Ectodermal cell (in vitro differentiated cells): Measurements from ENCODE around the gene OR10H1.
"Not testable (repeated sequence)": the region's sequence is repeated elsewhere in the genome, so short reads cannot be mapped to it uniquely, and the experiment has no call there.

ENCODE experiments used
- H3K27ac ChIP-seq: 2 replicates; pipeline ENCODE4 v1.7.0; 2013; ENCODE audit warnings: mild to moderate bottlenecking, low read depth, low read length; ENCODE audit not compliant: insufficient read depth, poor library complexity, severe bottlenecking
- H3K27me3 ChIP-seq: 2 replicates; pipeline ENCODE4 v1.7.0; 2013; ENCODE audit warnings: mild to moderate bottlenecking, low read length; ENCODE audit not compliant: insufficient read depth, control insufficient read depth, poor library complexity, severe bottlenecking
- H3K36me3 ChIP-seq: one replicate; pipeline ENCODE4 v1.7.0; 2013; ENCODE audit warnings: low read length; ENCODE audit not compliant: control insufficient read depth, insufficient read depth
- H3K4me1 ChIP-seq: one replicate; pipeline ENCODE4 v1.7.0; 2013; ENCODE audit warnings: low read length; ENCODE audit not compliant: control insufficient read depth, insufficient read depth
- H3K4me3 ChIP-seq: 2 replicates; pipeline ENCODE4 v1.7.0; 2013; ENCODE audit warnings: low read depth, low read length, control low read depth; ENCODE audit not compliant: insufficient read depth
- H3K9me3 ChIP-seq: 2 replicates; pipeline ENCODE4 v1.7.0; 2013; ENCODE audit warnings: mild to moderate bottlenecking, low read length, moderate library complexity; ENCODE audit not compliant: control insufficient read depth
- WGBS, 2 experiments: methylation state at CpG; one replicate each; pipeline ENCODE4 v1.1.7; 2013; ENCODE audit warnings: missing lambda C conversion rate in 2 of 2; 5-methylcytosine and 5-hydroxymethylcytosine counted together

OR10H1 gene

GRCh38 chr19:15841875-15842569, 26.6 kb upstream of the OR10H1 start:
- H3K4me1 ChIP-seq, result no peaks in the 10 kb centered on the region
- no peak overlapping the region for H3K27ac ChIP-seq
- no peaks in the 10 kb centered on the region for H3K27me3 ChIP-seq
- H3K9me3 ChIP-seq, result peaks cover 5% of the 10 kb centered on the region
- WGBS, 2 experiments, result 69 to 73% methylated on average over 11 of the region's 11 CpGs
- H3K36me3 ChIP-seq, result no peaks in the 10 kb centered on the region
- H3K4me3 ChIP-seq, result no peak overlapping the region

- 44 to 55% methylated on average over 2 of the region's 2 CpGs for WGBS, 2 experiments
- peaks cover 9% of the 10 kb centered on the region for H3K9me3 ChIP-seq
These were observed 25.4 kb upstream of the OR10H1 start for GRCh38 chr19:15840833-15841232.

DNA sequence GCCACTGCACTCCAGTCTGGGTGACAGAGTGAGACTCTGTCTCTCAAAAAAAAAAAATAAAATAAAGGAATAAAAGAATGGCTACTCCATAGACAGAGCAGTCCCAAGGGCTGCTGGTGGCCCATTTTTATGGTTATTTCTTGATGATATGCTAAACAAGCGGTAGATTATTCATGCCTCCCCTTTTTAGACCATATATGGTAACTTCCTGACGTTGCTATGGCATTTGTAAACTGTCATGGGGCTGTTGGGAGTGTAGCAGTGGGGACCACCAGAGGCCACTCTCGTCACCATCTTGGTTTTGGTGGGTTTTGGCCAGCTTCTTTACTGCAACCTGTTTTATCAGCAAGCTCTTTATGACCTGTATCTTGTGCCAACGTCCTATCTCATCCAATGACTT, 24.4 kb upstream of the OR10H1 start:
- not testable (repeated sequence) for H3K27ac ChIP-seq, H3K9me3 ChIP-seq, H3K4me3 ChIP-seq, H3K36me3 ChIP-seq, H3K27me3 ChIP-seq, H3K4me1 ChIP-seq
- WGBS, 2 experiments, result 34% methylated on average over 4 of the region's 4 CpGs

More at GRCh38 chr19:15840833-15841232, 25.4 kb upstream of the OR10H1 start:
- no peak overlapping the region for H3K27ac ChIP-seq
- no peaks in the 10 kb centered on the region for H3K36me3 ChIP-seq
- H3K4me1 ChIP-seq, result no peaks in the 10 kb centered on the region
- no peaks in the 10 kb centered on the region for H3K27me3 ChIP-seq
- no peak overlapping the region for H3K4me3 ChIP-seq

- Histone ChIP-seq H3K4me3 (no peak overlapping the region), H3K27me3 (no peaks in the 10 kb centered on the region), H3K36me3 (no peaks in the 10 kb centered on the region), H3K27ac (no peak overlapping the region), H3K9me3 (peaks cover 9% of the 10 kb centered on the region), H3K4me1 (no peaks in the 10 kb centered on the region)
- WGBS, 2 experiments, result 91 to 94% methylated on average over 3 of the region's 3 CpGs
These were observed 22.9 kb upstream of the OR10H1 start for GRCh38 chr19:15838351-15838750.

DNA sequence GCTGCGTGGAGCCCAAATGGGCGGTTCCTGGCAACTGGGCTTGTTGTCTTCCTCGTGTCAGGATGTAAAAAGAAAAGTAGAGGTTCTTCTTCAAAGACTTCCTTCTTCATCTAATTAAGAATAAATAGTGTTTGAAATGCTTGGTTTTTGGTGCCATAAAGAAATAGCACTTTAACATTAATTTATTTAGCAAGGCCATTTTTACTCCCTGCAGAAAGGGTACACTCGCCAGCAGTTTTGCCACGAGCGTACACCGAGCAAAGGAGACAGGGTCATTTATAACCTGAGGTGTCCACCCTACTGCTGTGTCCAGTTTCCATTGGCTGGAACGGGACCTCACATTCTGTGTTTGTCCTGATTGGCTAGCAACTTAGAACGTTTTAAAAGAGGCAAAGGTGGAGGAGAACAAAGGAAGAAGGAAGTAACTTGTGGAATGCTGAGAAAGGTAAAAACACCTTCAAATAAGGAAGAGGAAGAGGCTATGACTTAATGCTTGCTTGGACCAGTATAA, 21.8 kb upstream of the OR10H1 start:
- WGBS, 2 experiments, result 74 to 79% methylated on average over 9 of the region's 9 CpGs
- Histone ChIP-seq H3K27ac (no peak overlapping the region), H3K4me3 (no peak overlapping the region), H3K27me3 (no peaks in the 10 kb centered on the region), H3K9me3 (peaks cover 16% of the 10 kb centered on the region), H3K4me1 (no peaks in the 10 kb centered on the region), H3K36me3 (no peaks in the 10 kb centered on the region)

DNA sequence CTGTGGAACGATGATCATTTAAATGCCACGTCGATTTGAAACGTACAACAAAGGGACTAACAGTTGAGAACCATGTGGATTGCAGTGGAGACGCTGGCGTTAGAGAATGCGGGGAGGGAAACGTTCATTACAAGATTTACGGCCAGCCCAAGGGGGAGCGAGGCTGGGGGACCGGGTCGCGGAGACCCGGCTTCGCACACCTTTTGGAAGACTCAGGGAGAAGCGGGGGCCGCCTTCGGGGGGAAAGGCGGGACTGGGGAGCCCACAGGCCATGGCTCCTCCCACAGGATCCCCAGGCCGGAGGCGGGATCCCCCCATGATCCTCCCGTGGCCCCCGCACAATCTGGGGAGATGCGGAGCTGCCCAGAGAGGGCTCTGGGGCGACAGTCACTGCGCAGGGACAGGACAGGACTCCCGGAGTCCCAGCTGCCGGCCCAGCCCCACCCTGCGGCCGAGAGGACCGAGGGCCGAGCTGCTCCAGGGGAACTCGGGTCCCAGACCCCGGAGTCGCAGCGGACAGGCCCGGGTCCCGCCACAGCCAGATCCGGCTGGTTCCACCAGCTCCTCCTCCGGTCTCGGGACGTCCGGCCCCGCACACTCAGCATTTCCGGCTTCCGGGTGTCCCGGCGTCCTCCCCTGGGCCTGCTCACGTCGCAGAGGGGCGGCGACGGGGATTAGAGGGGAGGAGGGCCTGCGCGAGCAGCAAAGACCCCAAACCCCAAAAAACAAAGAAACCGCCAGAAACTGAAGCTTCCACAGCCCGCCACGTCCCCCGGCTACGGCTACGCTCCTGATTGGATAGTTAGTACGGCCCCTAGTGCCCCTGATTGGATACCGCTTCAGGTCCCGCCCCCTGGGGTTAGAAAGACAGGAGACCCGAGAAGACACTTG, 21.1 kb upstream of the OR10H1 start:
- Histone ChIP-seq H3K4me3 (no peak overlapping the region), H3K27me3 (no peaks in the 10 kb centered on the region), H3K4me1 (no peaks in the 10 kb centered on the region), H3K36me3 (no peaks in the 10 kb centered on the region), H3K9me3 (peaks cover 16% of the 10 kb centered on the region), H3K27ac (no peak overlapping the region)
- 85 to 86% methylated on average over 65 of the region's 65 CpGs for WGBS, 2 experiments

- WGBS, 2 experiments, result 75 to 79% methylated on average over 11 of the region's 11 CpGs
- H3K4me1 ChIP-seq, H3K36me3 ChIP-seq, H3K27me3 ChIP-seq, H3K27ac ChIP-seq, H3K4me3 ChIP-seq: not testable (repeated sequence)
- H3K9me3 ChIP-seq, result peaks cover 15% of the 10 kb centered on the region
These were observed 20.3 kb upstream of the OR10H1 start for GRCh38 chr19:15835565-15836329.

- H3K27ac ChIP-seq, H3K4me1 ChIP-seq, H3K27me3 ChIP-seq, H3K4me3 ChIP-seq, H3K36me3 ChIP-seq: not testable (repeated sequence)
- WGBS, 2 experiments, result 69 to 72% methylated on average over 3 of the region's 3 CpGs
- peaks cover 20% of the 10 kb centered on the region for H3K9me3 ChIP-seq
These were observed 18.8 kb upstream of the OR10H1 start for GRCh38 chr19:15834232-15834631.

DNA sequence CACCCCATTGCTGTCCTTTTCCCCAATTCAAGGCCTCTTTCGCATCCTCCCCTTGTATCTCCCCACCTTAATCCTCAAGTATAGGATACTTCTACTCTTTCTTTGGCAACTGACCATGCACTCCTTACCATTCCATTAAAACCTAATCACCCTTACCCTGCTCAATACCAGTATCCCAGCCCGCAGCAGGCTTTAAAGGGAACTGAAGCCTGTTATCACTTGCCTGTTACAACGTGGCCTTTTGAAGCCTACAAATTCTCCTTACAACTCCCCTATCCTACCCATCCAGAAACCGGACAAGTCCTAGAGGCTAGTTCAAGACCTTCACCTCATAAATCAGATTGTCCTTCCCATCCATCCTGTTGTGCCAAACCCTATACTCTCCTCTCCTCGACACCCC, 16.2 kb upstream of the OR10H1 start:
- Histone ChIP-seq H3K4me1 (no peaks in the 10 kb centered on the region), H3K27ac (no peak overlapping the region), H3K36me3 (no peaks in the 10 kb centered on the region), H3K27me3 (no peaks in the 10 kb centered on the region), H3K4me3 (no peak overlapping the region), H3K9me3 (peaks cover 24% of the 10 kb centered on the region)
- WGBS, 2 experiments, result 68 to 70% methylated on average over 5 of the region's 5 CpGs

- Histone ChIP-seq H3K9me3 (peaks cover 19% of the 10 kb centered on the region), H3K27ac (no peak overlapping the region), H3K27me3 (no peaks in the 10 kb centered on the region), H3K36me3 (no peaks in the 10 kb centered on the region), H3K4me1 (no peaks in the 10 kb centered on the region), H3K4me3 (no peak overlapping the region)
- 76 to 79% methylated on average over 8 of the region's 8 CpGs for WGBS, 2 experiments
These were observed 14.3 kb upstream of the OR10H1 start for GRCh38 chr19:15829786-15830185.
